ENCODE data around the gene IFT122.
"Not testable (repeated sequence)": the region's sequence is repeated elsewhere in the genome, so short reads cannot be mapped to it uniquely, and the experiment has no call there.

The IFT122 gene

GRCh38 chr3:129476586-129476985 is 36.6 kb downstream of the IFT122 start:
- no peak for DNase-seq

GRCh38 chr3:129481225-129481765 is 41.3 kb downstream of the IFT122 start:
- not testable (repeated sequence) for DNase-seq

- DNase-seq = no peak
Measured at GRCh38 chr3:129481766-129482332, 41.8 kb downstream of the IFT122 start.

- DNase-seq = no peak
Measured at GRCh38 chr3:129482721-129483120, 42.7 kb downstream of the IFT122 start.

GRCh38 chr3:129483870-129484269 is 43.8 kb downstream of the IFT122 start:
- no peak for DNase-seq

GRCh38 chr3:129485146-129485545 is 45.1 kb downstream of the IFT122 start:
- DNase-seq = not testable (repeated sequence)

GRCh38 chr3:129485721-129486663 is 46.0 kb downstream of the IFT122 start:
- DNase-seq = no peak

- no peak for DNase-seq
Measured at GRCh38 chr3:129486664-129487035, 46.6 kb downstream of the IFT122 start.

GRCh38 chr3:129487183-129487867 is 47.3 kb downstream of the IFT122 start:
- no peak for DNase-seq

- not testable (repeated sequence) for DNase-seq
Measured at GRCh38 chr3:129487868-129488335, 47.9 kb downstream of the IFT122 start.

- not testable (repeated sequence) for DNase-seq
Measured at GRCh38 chr3:129489258-129489657, 49.2 kb downstream of the IFT122 start.

GRCh38 chr3:129490273-129490675 is 50.2 kb downstream of the IFT122 start:
- peak; percentile 75 for DNase-seq

GRCh38 chr3:129491077-129491476 is 51.1 kb downstream of the IFT122 start:
- not testable (repeated sequence) for DNase-seq

- no peak for DNase-seq
Measured at GRCh38 chr3:129491794-129492193, 51.8 kb downstream of the IFT122 start.

GRCh38 chr3:129492691-129493090 is 52.7 kb downstream of the IFT122 start:
- no peak for DNase-seq

GRCh38 chr3:129493206-129493605 is 53.2 kb downstream of the IFT122 start:
- DNase-seq = no peak

GRCh38 chr3:129494499-129494898 is 54.5 kb downstream of the IFT122 start:
- not testable (repeated sequence) for DNase-seq

- DNase-seq = not testable (repeated sequence)
Measured at GRCh38 chr3:129495006-129495639, 55.1 kb downstream of the IFT122 start.

- not testable (repeated sequence) for DNase-seq
Measured at GRCh38 chr3:129497876-129498275, 57.9 kb downstream of the IFT122 start.

GRCh38 chr3:129498603-129499488 is 58.8 kb downstream of the IFT122 start:
- not testable (repeated sequence) for DNase-seq

GRCh38 chr3:129499604-129500333 is 59.7 kb downstream of the IFT122 start:
- DNase-seq = not testable (repeated sequence)

Measured in activated CD8-positive, alpha-beta memory T cell treated with anti-CD3 and anti-CD28 coated beads for 24 hours (primary cell).